ENCODE results near the gene ARHGAP9. TPM values are rescaled to one million over a fixed set of nuclear protein-coding genes. Genes with fewer than 3 reads are reported as not detected.

The ARHGAP9 gene
- total RNA-seq, 1 experiment from 2014 or later, result 3.6 TPM

DNA sequence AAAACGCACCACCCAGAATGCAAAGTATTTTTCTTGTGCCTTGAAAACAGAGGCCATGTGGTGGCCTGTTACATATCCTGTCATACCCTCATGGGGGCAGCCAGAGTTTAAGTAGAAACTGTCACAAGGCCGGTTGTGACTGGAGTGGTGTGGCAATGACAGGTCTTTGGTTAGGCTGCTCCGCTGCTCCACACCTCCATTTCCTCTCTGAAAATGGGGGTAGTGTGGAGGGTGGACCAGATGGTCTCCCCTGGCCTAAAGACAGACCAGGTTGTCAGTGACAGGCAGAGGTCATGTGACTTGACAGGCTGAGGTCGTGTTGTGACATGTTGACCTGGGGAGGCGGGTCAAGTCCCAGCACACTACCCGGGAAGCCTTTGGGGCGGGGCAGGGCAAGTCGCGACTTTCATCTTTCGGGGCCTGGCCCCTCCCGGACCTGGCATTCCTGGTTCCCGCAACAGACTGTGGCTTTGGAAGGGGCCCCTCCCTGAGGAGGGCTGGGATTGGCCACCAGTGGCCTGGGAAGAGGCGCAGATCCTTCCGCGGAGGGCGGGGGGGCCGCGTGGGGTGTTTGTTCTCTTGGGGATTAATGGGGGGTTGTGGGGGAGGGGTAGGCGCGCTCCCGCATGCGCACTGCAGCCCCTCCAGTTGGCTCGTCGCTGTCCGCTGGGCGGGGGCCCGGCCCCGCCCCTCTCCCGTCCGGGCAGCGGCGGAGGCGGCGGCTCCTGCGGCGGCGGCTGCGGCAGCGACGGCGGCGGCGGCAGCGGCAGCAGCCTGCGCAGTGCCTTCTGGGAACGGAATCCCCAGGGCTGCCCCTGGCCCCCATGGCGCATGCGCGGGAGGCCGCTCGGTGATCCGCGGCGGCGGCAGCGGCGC, 42.6 kb upstream of the ARHGAP9 start, which contains the start of gene MBD6 (continued):
- TF ChIP-seq, protein P1, sequence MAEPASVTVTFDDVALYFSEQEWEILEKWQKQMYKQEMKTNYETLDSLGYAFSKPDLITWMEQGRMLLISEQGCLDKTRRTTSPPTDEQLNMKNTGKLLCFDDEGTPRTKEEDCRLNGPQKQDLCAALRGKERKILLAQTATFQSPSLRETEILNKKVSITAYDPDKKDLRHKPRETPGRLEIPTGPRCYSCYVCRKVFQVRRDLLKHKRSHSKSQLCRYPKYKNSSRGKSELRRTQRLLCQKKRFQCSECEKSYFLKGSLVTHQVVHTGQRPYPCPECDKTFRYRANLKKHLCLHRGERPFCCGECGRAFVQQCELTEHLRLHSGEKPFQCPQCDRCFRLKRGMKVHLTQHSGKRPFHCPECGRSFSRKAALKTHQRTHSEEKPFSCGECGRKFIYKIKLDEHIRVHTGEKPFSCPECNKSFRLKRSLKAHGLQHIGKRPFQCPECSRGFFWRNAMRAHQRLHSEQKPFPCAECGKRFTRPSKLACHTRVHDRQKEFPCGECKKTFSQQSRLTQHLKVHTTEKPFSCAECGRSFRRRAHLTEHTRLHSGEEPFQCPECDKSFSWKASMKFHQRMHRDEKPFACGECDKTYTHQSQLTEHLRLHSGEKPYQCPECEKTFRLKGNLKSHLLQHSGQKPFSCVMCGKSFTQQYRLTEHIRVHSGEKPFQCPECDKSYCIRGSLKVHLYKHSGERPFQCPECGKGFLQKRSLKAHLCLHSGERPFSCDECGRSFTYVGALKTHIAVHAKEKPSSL (CRISPR knock-in tag; conservative IDR thresholded peaks at IDR 0.05), result no peak
- TF ChIP-seq, protein P2, sequence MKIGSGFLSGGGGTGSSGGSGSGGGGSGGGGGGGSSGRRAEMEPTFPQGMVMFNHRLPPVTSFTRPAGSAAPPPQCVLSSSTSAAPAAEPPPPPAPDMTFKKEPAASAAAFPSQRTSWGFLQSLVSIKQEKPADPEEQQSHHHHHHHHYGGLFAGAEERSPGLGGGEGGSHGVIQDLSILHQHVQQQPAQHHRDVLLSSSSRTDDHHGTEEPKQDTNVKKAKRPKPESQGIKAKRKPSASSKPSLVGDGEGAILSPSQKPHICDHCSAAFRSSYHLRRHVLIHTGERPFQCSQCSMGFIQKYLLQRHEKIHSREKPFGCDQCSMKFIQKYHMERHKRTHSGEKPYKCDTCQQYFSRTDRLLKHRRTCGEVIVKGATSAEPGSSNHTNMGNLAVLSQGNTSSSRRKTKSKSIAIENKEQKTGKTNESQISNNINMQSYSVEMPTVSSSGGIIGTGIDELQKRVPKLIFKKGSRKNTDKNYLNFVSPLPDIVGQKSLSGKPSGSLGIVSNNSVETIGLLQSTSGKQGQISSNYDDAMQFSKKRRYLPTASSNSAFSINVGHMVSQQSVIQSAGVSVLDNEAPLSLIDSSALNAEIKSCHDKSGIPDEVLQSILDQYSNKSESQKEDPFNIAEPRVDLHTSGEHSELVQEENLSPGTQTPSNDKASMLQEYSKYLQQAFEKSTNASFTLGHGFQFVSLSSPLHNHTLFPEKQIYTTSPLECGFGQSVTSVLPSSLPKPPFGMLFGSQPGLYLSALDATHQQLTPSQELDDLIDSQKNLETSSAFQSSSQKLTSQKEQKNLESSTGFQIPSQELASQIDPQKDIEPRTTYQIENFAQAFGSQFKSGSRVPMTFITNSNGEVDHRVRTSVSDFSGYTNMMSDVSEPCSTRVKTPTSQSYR (CRISPR knock-in tag; IDR thresholded peaks at IDR 0.05), result peak; percentile 28; the same call in 1 of the 2 replicates
- TF ChIP-seq ESRRA (CRISPR knock-in tag; IDR thresholded peaks at IDR 0.05; ENCODE audit: borderline replicate concordance) (no peak), FOXK1 (CRISPR knock-in tag; IDR thresholded peaks at IDR 0.05) (peak; percentile 98), SOX15 (CRISPR knock-in tag; IDR thresholded peaks at IDR 0.05) (no peak), RORB (CRISPR knock-in tag; IDR thresholded peaks at IDR 0.05) (no peak), NFATC4 (CRISPR knock-in tag; IDR thresholded peaks at IDR 0.05) (no peak), ATF2 (CRISPR knock-in tag; IDR thresholded peaks at IDR 0.05; ENCODE audit: borderline replicate concordance, low read depth) (no peak), MLX (CRISPR knock-in tag; IDR thresholded peaks at IDR 0.05) (no peak), KAT7 (CRISPR knock-in tag; IDR thresholded peaks at IDR 0.05; ENCODE audit: borderline replicate concordance) (no peak), ZNF671 (CRISPR knock-in tag; IDR thresholded peaks at IDR 0.05) (no peak), ZNF121 (CRISPR knock-in tag; IDR thresholded peaks at IDR 0.05) (no peak), GRHL2 (CRISPR knock-in tag; IDR thresholded peaks at IDR 0.05; ENCODE audit: insufficient replicate concordance, severe bottlenecking) (no peak), CBFB (CRISPR knock-in tag; IDR thresholded peaks at IDR 0.05; ENCODE audit: low read depth) (no peak), ETV6 (CRISPR knock-in tag; IDR thresholded peaks at IDR 0.05) (no peak; the same call in 1 of the 2 replicates)
- TF ChIP-seq, protein P3, sequence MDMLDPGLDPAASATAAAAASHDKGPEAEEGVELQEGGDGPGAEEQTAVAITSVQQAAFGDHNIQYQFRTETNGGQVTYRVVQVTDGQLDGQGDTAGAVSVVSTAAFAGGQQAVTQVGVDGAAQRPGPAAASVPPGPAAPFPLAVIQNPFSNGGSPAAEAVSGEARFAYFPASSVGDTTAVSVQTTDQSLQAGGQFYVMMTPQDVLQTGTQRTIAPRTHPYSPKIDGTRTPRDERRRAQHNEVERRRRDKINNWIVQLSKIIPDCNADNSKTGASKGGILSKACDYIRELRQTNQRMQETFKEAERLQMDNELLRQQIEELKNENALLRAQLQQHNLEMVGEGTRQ (CRISPR knock-in tag; IDR thresholded peaks at IDR 0.05), result peak; percentile 90
- TF ChIP-seq, protein P4, sequence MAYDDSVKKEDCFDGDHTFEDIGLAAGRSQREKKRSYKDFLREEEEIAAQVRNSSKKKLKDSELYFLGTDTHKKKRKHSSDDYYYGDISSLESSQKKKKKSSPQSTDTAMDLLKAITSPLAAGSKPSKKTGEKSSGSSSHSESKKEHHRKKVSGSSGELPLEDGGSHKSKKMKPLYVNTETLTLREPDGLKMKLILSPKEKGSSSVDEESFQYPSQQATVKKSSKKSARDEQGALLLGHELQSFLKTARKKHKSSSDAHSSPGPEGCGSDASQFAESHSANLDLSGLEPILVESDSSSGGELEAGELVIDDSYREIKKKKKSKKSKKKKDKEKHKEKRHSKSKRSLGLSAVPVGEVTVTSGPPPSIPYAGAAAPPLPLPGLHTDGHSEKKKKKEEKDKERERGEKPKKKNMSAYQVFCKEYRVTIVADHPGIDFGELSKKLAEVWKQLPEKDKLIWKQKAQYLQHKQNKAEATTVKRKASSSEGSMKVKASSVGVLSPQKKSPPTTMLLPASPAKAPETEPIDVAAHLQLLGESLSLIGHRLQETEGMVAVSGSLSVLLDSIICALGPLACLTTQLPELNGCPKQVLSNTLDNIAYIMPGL (CRISPR knock-in tag; IDR thresholded peaks at IDR 0.05), result peak; percentile 40; the same call in 1 of the 2 replicates
